Endothelial cell of umbilical vein (primary cell): Measurements from ENCODE around the gene TCF20. TPM values are rescaled to one million over a fixed set of nuclear protein-coding genes. Genes with fewer than 3 reads are reported as not detected.

Source experiments
- BruUV-seq: library from RNA; stranded (reverse); fragments of 400-500 nt; replicated peaks from 2 replicates; lab custom pipeline; 2021; lab: Mats Ljungman, UMichigan
- CTCF ChIA-PET: fragments of 300-600, 350-600 bp; sonication (Branson Sonifier 250); formaldehyde crosslinking; loops from one replicate; lab custom pipeline; 2021; ENCODE audit warnings: antibody characterized with exemption, inconsistent platforms; lab: Charles Lee
- POLR2A ChIA-PET: fragments of 300-600, 350-600 bp; sonication (Branson Sonifier 250); formaldehyde crosslinking; loops from one replicate; lab custom pipeline; 2021; ENCODE audit warnings: antibody characterized with exemption, inconsistent platforms; lab: Charles Lee
- DNase-seq: peaks from one replicate; pipeline ENCODE4 v3.0.0-alpha.2; 2011; ENCODE audit warnings: low read depth, low spot score
- FAIRE-seq: peaks from 2 replicates; lab custom pipeline; 2011; peaks lifted over from hg19 to GRCh38; lab: Jason Lieb, UNC
- H2AFZ ChIP-seq: 2 replicates; pipeline ENCODE4 v1.6.0; 2012; ENCODE audit warnings: low read depth, low read length, control low read depth, inconsistent platforms
- H3K27ac ChIP-seq: 2 replicates; pipeline ENCODE4 v1.5.1; 2011; ENCODE audit warnings: low read depth, mild to moderate bottlenecking, control low read depth, low read length, moderate library complexity; ENCODE audit not compliant: insufficient read depth
- H3K27me3 ChIP-seq, 2 experiments: 2 replicates each; pipeline versions ENCODE4 v1.6.0 to v1.6.1; 2011; ENCODE audit warnings: low read length in 2 of 2, mixed read lengths in 1 of 2; ENCODE audit not compliant: control insufficient read depth in 2 of 2, insufficient read depth in 2 of 2
- H3K36me3 ChIP-seq, 2 experiments: 2 replicates in 1 of 2; 3 replicates in 1 of 2; pipeline ENCODE4 v1.5.1; 2011; ENCODE audit warnings: low read length in 2 of 2, mild to moderate bottlenecking in 1 of 2, moderate library complexity in 1 of 2; ENCODE audit not compliant: control insufficient read depth in 2 of 2, insufficient read depth in 2 of 2; ENCODE audit errors: extremely low read depth in 1 of 2
- H3K4me1 ChIP-seq: 3 replicates; pipeline ENCODE4 v1.5.1; 2011; ENCODE audit warnings: mild to moderate bottlenecking, low read length; ENCODE audit not compliant: control insufficient read depth, insufficient read depth; ENCODE audit errors: extremely low read depth
- H3K4me2 ChIP-seq: 2 replicates; pipeline ENCODE4 v1.6.1; 2011; ENCODE audit warnings: low read length, control low read depth, mixed read lengths; ENCODE audit not compliant: insufficient read depth
- H3K4me3 ChIP-seq, 3 experiments: fragments of 200-600 bp in 1 of 3; sonication (generic), shearing (Covaris generic) in 1 of 3; replicated peaks in 1 of 3; 2 replicates each; pipeline ENCODE4 v1.5.1; 2011 to 2016; ENCODE audit warnings: control low read depth in 3 of 3, low read length in 3 of 3, mild to moderate bottlenecking in 2 of 3, inconsistent platforms in 1 of 3, low read depth in 1 of 3, moderate library complexity in 1 of 3; ENCODE audit not compliant: insufficient read depth in 1 of 3
- H3K79me2 ChIP-seq: 2 replicates; pipeline ENCODE4 v1.6.0; 2012; ENCODE audit warnings: low read length, inconsistent platforms; ENCODE audit not compliant: control insufficient read depth, insufficient read depth
- H3K9ac ChIP-seq: replicated peaks from 2 replicates; pipeline ENCODE3; 2011; ENCODE audit warnings: low read length, control low read depth; ENCODE audit not compliant: insufficient read depth; ENCODE audit errors: extremely low read depth
- H3K9me1 ChIP-seq: replicated peaks from 3 replicates; pipeline ENCODE4 v1.6.0; 2011; ENCODE audit warnings: mild to moderate bottlenecking, low read length; ENCODE audit not compliant: control insufficient read depth, insufficient read depth; ENCODE audit errors: extremely low read depth
- H3K9me3 ChIP-seq: replicated peaks from 2 replicates; pipeline ENCODE4 v1.5.1; 2012; ENCODE audit warnings: low read length, inconsistent platforms; ENCODE audit not compliant: control insufficient read depth, insufficient read depth
- H4K20me1 ChIP-seq: replicated peaks from 2 replicates; pipeline ENCODE3; 2011; ENCODE audit warnings: mild to moderate bottlenecking, low read length; ENCODE audit not compliant: control insufficient read depth, insufficient read depth; ENCODE audit errors: extremely low read depth
- GATA2 ChIP-seq: IDR thresholded peaks from 2 replicates; pipeline ENCODE4 v1.7.0; 2011; ENCODE audit warnings: low read depth, mild to moderate bottlenecking, moderate library complexity, mixed read lengths, low read length; ENCODE audit not compliant: insufficient read length, insufficient read depth
- MYC ChIP-seq: IDR thresholded peaks from one replicate; pipeline ENCODE4 v1.6.1; 2011; ENCODE audit warnings: mild to moderate bottlenecking, low read depth, low read length
- POLR2A ChIP-seq: IDR thresholded peaks from 2 replicates; pipeline ENCODE4 v1.6.1; 2012; ENCODE audit warnings: low read depth, mild to moderate bottlenecking, control low read depth, low read length
- POLR2AphosphoS5 ChIP-seq: IDR thresholded peaks from 2 replicates; pipeline ENCODE4 v1.6.1; 2012; ENCODE audit warnings: low read depth, mild to moderate bottlenecking, control low read depth, low read length, moderate library complexity; ENCODE audit not compliant: insufficient read depth
- dilution Hi-C: fragments of 300-500 bp; cut with MboI; formaldehyde crosslinking; loops from one replicate; pipeline ENCODE4 v1.15.0; 2019; ENCODE audit warnings: low sequenced_read_pairs; ENCODE audit not compliant: extremely low pct_ligation_motif_present
- intact Hi-C: fragments of 100-400 bp; cut with micrococcal nuclease; formaldehyde crosslinking; loops from one replicate; pipeline ENCODE4 v1.10.0; 2022
- polyA plus RNA-seq, 4 experiments: library from polyadenylated mRNA; depleted of rRNA in 3 of 4; stranded (reverse) in 3 of 4; unstranded in 1 of 4; fragments of >200 nt; gene quantifications; 2 replicates each; pipeline versions ENCODE4 v1.2.1 to v1.2.3, GENCODE V29; 2011 to 2012; ENCODE audit warnings: missing spikeins in 1 of 4
- total RNA-seq: library from RNA; stranded (reverse); gene quantifications from 2 replicates; pipeline ENCODE4 v1.2.3, GENCODE V29; 2021
- TF ChIP-seq, protein P1 (sequence below): IDR thresholded peaks from 2 replicates; pipeline ENCODE4 v1.6.1; 2011; ENCODE audit not compliant: insufficient read depth, insufficient read length
- TF ChIP-seq, protein P2 (sequence below), 2 donors: IDR thresholded peaks; 1 replicate in 1 of 2; 2 replicates in 1 of 2; pipeline ENCODE4 v1.5.1; 2011; ENCODE audit warnings: low read length in 2 of 2, mild to moderate bottlenecking in 2 of 2, moderate library complexity in 2 of 2, control low read depth in 1 of 2, inconsistent platforms in 1 of 2, low read depth in 1 of 2; ENCODE audit not compliant: insufficient read depth in 1 of 2; ENCODE audit errors: extremely low read depth in 1 of 2

The TCF20 gene
- total and polyA plus RNA-seq, 2 donors (not counting 3 experiments of a cell fraction or from before 2014, with no cell fraction given), result 11.2 to 36.7 TPM

DNA sequence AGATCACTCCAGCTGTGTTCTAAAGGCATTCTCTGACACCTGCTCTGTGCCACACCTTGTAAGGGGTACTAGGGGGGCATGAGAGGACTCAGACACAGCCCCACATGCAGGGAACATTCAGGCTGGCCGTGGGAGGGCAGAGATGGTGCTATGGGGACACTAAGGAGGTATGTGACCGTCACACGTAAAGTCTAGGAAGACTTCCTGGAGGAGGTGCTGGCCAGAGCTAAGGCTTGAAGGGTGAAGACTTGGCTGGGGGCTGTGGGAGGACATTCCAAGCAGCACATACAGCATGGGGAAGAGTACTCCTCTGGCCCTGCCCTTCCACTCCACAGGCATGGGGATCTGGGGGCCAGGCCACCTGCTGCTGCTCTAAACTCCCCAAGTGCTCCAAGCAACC lies 48.5 kb upstream of the TCF20 start:
- H3K36me3 ChIP-seq, result no peaks in the 10 kb centered on the region
- intact Hi-C loops, result no loop called here
- H2AFZ ChIP-seq, result no peak overlapping the region
- H3K4me2 ChIP-seq, result no peak overlapping the region
- CTCF ChIA-PET, result no interaction called here
- no peaks in the 10 kb centered on the region for H3K27me3 ChIP-seq
- H3K9me1 ChIP-seq, result no peaks in the 10 kb centered on the region
- no peak overlapping the region for H3K9ac ChIP-seq
- dilution Hi-C loops, result no loop called here
- BruUV-seq, result no TSS peak
- DNase-seq (no peak), FAIRE-seq (no peak)
- TF ChIP-seq MYC, result no peak
- TF ChIP-seq POLR2A, result no peak
- no peak for TF ChIP-seq GATA2
- TF ChIP-seq, protein P1, sequence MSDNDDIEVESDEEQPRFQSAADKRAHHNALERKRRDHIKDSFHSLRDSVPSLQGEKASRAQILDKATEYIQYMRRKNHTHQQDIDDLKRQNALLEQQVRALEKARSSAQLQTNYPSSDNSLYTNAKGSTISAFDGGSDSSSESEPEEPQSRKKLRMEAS, result no peak
- no peak for TF ChIP-seq POLR2AphosphoS5
- TF ChIP-seq, protein P2, sequence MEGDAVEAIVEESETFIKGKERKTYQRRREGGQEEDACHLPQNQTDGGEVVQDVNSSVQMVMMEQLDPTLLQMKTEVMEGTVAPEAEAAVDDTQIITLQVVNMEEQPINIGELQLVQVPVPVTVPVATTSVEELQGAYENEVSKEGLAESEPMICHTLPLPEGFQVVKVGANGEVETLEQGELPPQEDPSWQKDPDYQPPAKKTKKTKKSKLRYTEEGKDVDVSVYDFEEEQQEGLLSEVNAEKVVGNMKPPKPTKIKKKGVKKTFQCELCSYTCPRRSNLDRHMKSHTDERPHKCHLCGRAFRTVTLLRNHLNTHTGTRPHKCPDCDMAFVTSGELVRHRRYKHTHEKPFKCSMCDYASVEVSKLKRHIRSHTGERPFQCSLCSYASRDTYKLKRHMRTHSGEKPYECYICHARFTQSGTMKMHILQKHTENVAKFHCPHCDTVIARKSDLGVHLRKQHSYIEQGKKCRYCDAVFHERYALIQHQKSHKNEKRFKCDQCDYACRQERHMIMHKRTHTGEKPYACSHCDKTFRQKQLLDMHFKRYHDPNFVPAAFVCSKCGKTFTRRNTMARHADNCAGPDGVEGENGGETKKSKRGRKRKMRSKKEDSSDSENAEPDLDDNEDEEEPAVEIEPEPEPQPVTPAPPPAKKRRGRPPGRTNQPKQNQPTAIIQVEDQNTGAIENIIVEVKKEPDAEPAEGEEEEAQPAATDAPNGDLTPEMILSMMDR (IDR thresholded peaks at IDR 0.05; ENCODE audit: extremely low read depth in 1 of 2, insufficient read depth in 1 of 2, low read depth in 1 of 2, low read length in 2 of 2), result no peak
- no peak overlapping the region for H3K27ac ChIP-seq
- no peaks in the 10 kb centered on the region for H3K4me1 ChIP-seq
- no peak overlapping the region for H3K4me3 ChIP-seq
- H3K79me2 ChIP-seq, result no peaks in the 10 kb centered on the region
- H4K20me1 ChIP-seq, result no peaks in the 10 kb centered on the region
- POLR2A ChIA-PET, result no interaction called here
- H3K9me3 ChIP-seq, result no peaks in the 10 kb centered on the region
